CD14-positive monocyte (primary cell): ENCODE results near the gene NR6A1. TPM values are rescaled to one million over a fixed set of nuclear protein-coding genes. Genes with fewer than 3 reads are reported as not detected.
A peak's percentile ranks its signal among the peaks of the same experiment; 100 is the strongest.

Source experiments
- DNase-seq, 3 donors: peaks; one replicate each; pipeline ENCODE4 v3.0.0-alpha.2; 2011 to 2022
- H2AFZ ChIP-seq: 2 replicates; pipeline ENCODE4 v1.6.0; 2012; ENCODE audit warnings: mild to moderate bottlenecking, low read depth, low read length, inconsistent platforms; ENCODE audit not compliant: insufficient read depth, poor library complexity, severe bottlenecking
- H3K27ac ChIP-seq, 2 donors: 1 replicate in 1 of 2; 2 replicates in 1 of 2; pipeline ENCODE4 v1.5.1; 2012 to 2013; ENCODE audit warnings: low read length in 2 of 2, control low read depth in 1 of 2, inconsistent platforms in 1 of 2, low read depth in 1 of 2, mild to moderate bottlenecking in 1 of 2
- H3K27me3 ChIP-seq, 2 donors: one replicate each; pipeline versions ENCODE4 v1.6.0 to v1.6.1; 2011 to 2013; ENCODE audit warnings: low read length in 2 of 2; ENCODE audit not compliant: control insufficient read depth in 2 of 2, insufficient read depth in 2 of 2
- H3K36me3 ChIP-seq, 2 donors: replicated peaks in 1 of 2; 1 replicate in 1 of 2; 2 replicates in 1 of 2; pipeline versions ENCODE4 v1.5.1 to v1.6.1; 2012 to 2013; ENCODE audit warnings: low read length in 2 of 2, control low read depth in 1 of 2, inconsistent platforms in 1 of 2, mild to moderate bottlenecking in 1 of 2; ENCODE audit not compliant: insufficient read depth in 2 of 2, control insufficient read depth in 1 of 2
- H3K4me1 ChIP-seq, 2 donors: 1 replicate in 1 of 2; 2 replicates in 1 of 2; pipeline versions ENCODE4 v1.5.1 to v1.6.1; 2012 to 2013; ENCODE audit warnings: low read length in 2 of 2, control low read depth in 1 of 2, inconsistent platforms in 1 of 2, mild to moderate bottlenecking in 1 of 2, moderate library complexity in 1 of 2; ENCODE audit not compliant: insufficient read depth in 2 of 2, control insufficient read depth in 1 of 2
- H3K4me2 ChIP-seq: replicated peaks from 2 replicates; pipeline ENCODE3; 2012; ENCODE audit warnings: low read length, moderate library complexity, mild to moderate bottlenecking; ENCODE audit not compliant: poor library complexity, severe bottlenecking; ENCODE audit errors: extremely low read depth
- H3K4me3 ChIP-seq, 3 experiments: fragments of 200-600 bp in 1 of 3; sonication (generic) in 1 of 3; replicated peaks in 1 of 3; 1 replicate in 2 of 3; 2 replicates in 1 of 3; pipeline ENCODE4 v1.5.1; 2011 to 2013; ENCODE audit warnings: low read length in 3 of 3, mild to moderate bottlenecking in 3 of 3, control low read depth in 2 of 3, low read depth in 2 of 3, inconsistent platforms in 1 of 3, moderate library complexity in 1 of 3
- H3K79me2 ChIP-seq: 2 replicates; pipeline ENCODE4 v1.6.0; 2012; ENCODE audit warnings: mild to moderate bottlenecking, control low read depth, inconsistent platforms, low read length, moderate library complexity; ENCODE audit not compliant: insufficient read depth
- H3K9ac ChIP-seq: 2 replicates; pipeline ENCODE4 v1.6.0; 2017; ENCODE audit warnings: low read length, mild to moderate bottlenecking; ENCODE audit not compliant: insufficient read depth, poor library complexity, severe bottlenecking
- H3K9me3 ChIP-seq, 2 donors: replicated peaks in 1 of 2; 1 replicate in 1 of 2; 2 replicates in 1 of 2; pipeline versions ENCODE4 v1.5.1 to v1.6.1; 2012 to 2013; ENCODE audit warnings: low read length in 2 of 2, control low read depth in 1 of 2; ENCODE audit not compliant: control insufficient read depth in 1 of 2, insufficient read depth in 1 of 2
- H4K20me1 ChIP-seq: 2 replicates; pipeline ENCODE4 v1.6.0; 2012; ENCODE audit warnings: mild to moderate bottlenecking, low read length, control low read depth, moderate library complexity; ENCODE audit not compliant: insufficient read depth
- H3K27ac Mint-ChIP-seq, 7 donors: one replicate each; pipeline ENCODE4 v1.8.0; 2020; ENCODE audit warnings: mild to moderate bottlenecking in 7 of 7, mixed read lengths in 7 of 7, moderate library complexity in 6 of 7, inconsistent platforms in 2 of 7
- H3K27me3 Mint-ChIP-seq, 3 donors: one replicate each; pipeline ENCODE4 v1.8.0; 2021 to 2022; ENCODE audit warnings: low read depth in 3 of 3, mild to moderate bottlenecking in 3 of 3, mixed read lengths in 3 of 3, moderate library complexity in 3 of 3, inconsistent platforms in 1 of 3
- H3K36me3 Mint-ChIP-seq, 2 donors: one replicate each; pipeline ENCODE4 v1.8.0; 2020; ENCODE audit warnings: mixed read lengths in 2 of 2, inconsistent platforms in 1 of 2, mild to moderate bottlenecking in 1 of 2
- H3K4me1 Mint-ChIP-seq: one replicate; pipeline ENCODE4 v1.8.0; 2020; ENCODE audit warnings: mild to moderate bottlenecking, mixed read lengths
- H3K4me3 Mint-ChIP-seq, 2 donors: one replicate each; pipeline ENCODE4 v1.8.0; 2020; ENCODE audit warnings: mild to moderate bottlenecking in 2 of 2, mixed read lengths in 2 of 2, moderate library complexity in 1 of 2
- H3K9me3 Mint-ChIP-seq, 7 donors: one replicate each; pipeline ENCODE4 v1.8.0; 2020 to 2022; ENCODE audit warnings: mixed read lengths in 7 of 7, mild to moderate bottlenecking in 6 of 7, moderate library complexity in 6 of 7, inconsistent platforms in 2 of 7
- WGBS: methylation state at CpG from one replicate; pipeline ENCODE4 v1.1.5; 2013; ENCODE audit warnings: missing lambda C conversion rate; ENCODE audit not compliant: insufficient coverage; 5-methylcytosine and 5-hydroxymethylcytosine counted together
- intact Hi-C, 2 donors: fragments of 100-400 bp; cut with micrococcal nuclease; formaldehyde crosslinking; loops; one replicate each; pipeline versions ENCODE4 v1.15.0 to v1.15.1; 2023
- polyA plus RNA-seq, 3 donors: library from polyadenylated mRNA; depleted of rRNA in 1 of 3; unstranded in 2 of 3; stranded (reverse) in 1 of 3; fragments of 300-500 nt in 2 of 3; fragments of >200 nt in 1 of 3; fragmentation: Illumina TruSeq in 2 of 3; gene quantifications; 1 replicate in 2 of 3; 2 replicates in 1 of 3; pipeline ENCODE4 v1.2.3, GENCODE V29; 2012 to 2021
- TF ChIP-seq, protein P1 (sequence below): fragments of 200-600 bp; IDR thresholded peaks from one replicate; pipeline ENCODE4 v1.8.0; 2022; ENCODE audit warnings: antibody characterized with exemption, mild to moderate bottlenecking

NR6A1 gene
- polyA plus RNA-seq, 3 donors = 0.15 to 2.9 (median 0.28) TPM

DNA sequence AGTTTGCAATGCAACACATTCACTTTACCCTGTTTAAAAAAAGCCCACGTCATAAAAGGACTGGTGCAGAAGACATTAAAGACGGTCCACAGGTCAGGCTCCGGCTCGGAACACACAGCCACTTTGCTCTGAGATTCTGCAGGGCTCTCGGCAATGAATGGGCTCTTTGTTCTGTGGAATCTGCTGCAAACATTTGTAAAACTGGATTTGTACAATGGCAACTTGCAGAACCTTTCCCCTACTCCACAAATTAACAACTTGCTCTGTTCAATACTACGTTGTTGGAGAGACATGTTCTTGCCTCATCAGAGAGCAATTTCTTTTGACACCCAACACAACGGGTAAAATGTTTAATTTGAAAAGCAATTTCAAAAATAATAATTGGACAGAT, 250.9 kb downstream of the NR6A1 start:
- no peak overlapping the region for H3K4me3 Mint-ChIP-seq
- H3K27me3 Mint-ChIP-seq = peaks cover 0 to 2% (median 0%) of the 10 kb centered on the region in 3 donors

DNA sequence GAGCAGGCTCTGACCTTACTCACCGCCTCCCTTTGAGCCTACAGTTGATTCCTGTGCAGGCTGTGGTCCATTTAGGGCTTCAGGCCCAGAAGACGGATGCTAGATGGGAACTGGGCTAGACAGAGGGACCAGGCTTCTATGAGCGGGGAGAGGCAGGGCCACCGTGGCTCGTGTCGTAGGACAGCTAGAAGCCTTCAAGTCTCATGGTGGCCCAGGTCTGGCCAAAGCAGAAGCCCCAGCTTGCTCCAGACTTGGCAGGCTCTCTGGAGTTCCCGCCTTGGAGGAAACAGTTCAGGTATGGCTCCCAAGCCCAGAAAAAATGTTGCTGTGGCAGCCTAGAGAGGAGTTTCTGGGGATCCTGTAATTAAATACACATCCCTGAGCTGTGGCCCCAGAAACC, 253.0 kb downstream of the NR6A1 start:
- Histone ChIP-seq H4K20me1 (no peaks in the 10 kb centered on the region), H3K79me2 (no peaks in the 10 kb centered on the region), H3K9me3 (no peaks in the 10 kb centered on the region), H3K4me1 (peaks cover 7 to 8% of the 10 kb centered on the region in 2 donors), H3K4me3 (no peak overlapping the region), H2AFZ (no peak overlapping the region), H3K9ac (no peak overlapping the region), H3K36me3 (peaks cover 0 to 7% of the 10 kb centered on the region in 2 donors), H3K4me2 (no peak overlapping the region), H3K27ac (no peak overlapping the region), H3K27me3 (no peaks in the 10 kb centered on the region)
- H3K27ac Mint-ChIP-seq = peak overlapping the region in 1 of 7 donors; percentile 66
- peaks cover 0 to 4% (median 0%) of the 10 kb centered on the region in 3 donors for H3K27me3 Mint-ChIP-seq
- 100% methylated on average over 7 of the region's 7 CpGs for WGBS
- H3K4me1 Mint-ChIP-seq = peaks cover 11% of the 10 kb centered on the region
- intact Hi-C loops = no loop called here
- TF ChIP-seq, protein P1, sequence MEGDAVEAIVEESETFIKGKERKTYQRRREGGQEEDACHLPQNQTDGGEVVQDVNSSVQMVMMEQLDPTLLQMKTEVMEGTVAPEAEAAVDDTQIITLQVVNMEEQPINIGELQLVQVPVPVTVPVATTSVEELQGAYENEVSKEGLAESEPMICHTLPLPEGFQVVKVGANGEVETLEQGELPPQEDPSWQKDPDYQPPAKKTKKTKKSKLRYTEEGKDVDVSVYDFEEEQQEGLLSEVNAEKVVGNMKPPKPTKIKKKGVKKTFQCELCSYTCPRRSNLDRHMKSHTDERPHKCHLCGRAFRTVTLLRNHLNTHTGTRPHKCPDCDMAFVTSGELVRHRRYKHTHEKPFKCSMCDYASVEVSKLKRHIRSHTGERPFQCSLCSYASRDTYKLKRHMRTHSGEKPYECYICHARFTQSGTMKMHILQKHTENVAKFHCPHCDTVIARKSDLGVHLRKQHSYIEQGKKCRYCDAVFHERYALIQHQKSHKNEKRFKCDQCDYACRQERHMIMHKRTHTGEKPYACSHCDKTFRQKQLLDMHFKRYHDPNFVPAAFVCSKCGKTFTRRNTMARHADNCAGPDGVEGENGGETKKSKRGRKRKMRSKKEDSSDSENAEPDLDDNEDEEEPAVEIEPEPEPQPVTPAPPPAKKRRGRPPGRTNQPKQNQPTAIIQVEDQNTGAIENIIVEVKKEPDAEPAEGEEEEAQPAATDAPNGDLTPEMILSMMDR = no peak
- H3K9me3 Mint-ChIP-seq = no peaks in the 10 kb centered on the region
- H3K4me3 Mint-ChIP-seq = no peak overlapping the region
- DNase-seq = no peak
- peaks cover 0 to 6% of the 10 kb centered on the region in 2 donors for H3K36me3 Mint-ChIP-seq

More for the DNA sequence above, 250.9 kb downstream of the NR6A1 start:
- no peaks in the 10 kb centered on the region for H3K27me3 ChIP-seq
- TF ChIP-seq, protein P1 = no peak
- H3K9ac ChIP-seq = no peak overlapping the region
- no peak for DNase-seq
- Mint-ChIP-seq H3K9me3 (no peaks in the 10 kb centered on the region), H3K4me1 (no peaks in the 10 kb centered on the region), H3K27ac (no peak overlapping the region), H3K36me3 (peaks cover 6% of the 10 kb centered on the region in 2 donors)
- H2AFZ ChIP-seq = no peak overlapping the region
- H4K20me1 ChIP-seq = no peaks in the 10 kb centered on the region
- 97% methylated on average over 5 of the region's 7 CpGs for WGBS
- H3K4me2 ChIP-seq = no peak overlapping the region
- H3K27ac ChIP-seq = no peak overlapping the region
- H3K4me1 ChIP-seq = no peaks in the 10 kb centered on the region
- no peaks in the 10 kb centered on the region for H3K79me2 ChIP-seq
- no peaks in the 10 kb centered on the region for H3K9me3 ChIP-seq
- H3K4me3 ChIP-seq = no peak overlapping the region
- intact Hi-C loops = no loop called here
- peaks cover 0 to 7% of the 10 kb centered on the region in 2 donors for H3K36me3 ChIP-seq
